HepG2 (cell line): ENCODE results near the gene ERP27. TPM values are rescaled to one million over a fixed set of nuclear protein-coding genes. Genes with fewer than 3 reads are reported as not detected.

Experiments used
- ATAC-seq: fragments of 200-7000 bp; cut with Tn5 transposase; 3 replicates; pipeline ENCODE4 v1.9.1; 2020; ENCODE audit warnings: mild to moderate bottlenecking, moderate library complexity
- BruUV-seq: library from RNA; stranded (reverse); fragments of 400-500 nt; replicated peaks from 2 replicates; lab custom pipeline; 2021; lab: Mats Ljungman, UMichigan
- CTCF ChIA-PET: fragments of 300-600 bp; formaldehyde crosslinking; extraction: SDS; loops from one replicate; lab custom pipeline; 2021; ENCODE audit warnings: low total read pairs, inconsistent platforms, low intra/inter-chr PET ratio; lab: Yijun Ruan, JAX
- POLR2A ChIA-PET: fragments of 350-600 bp; sonication (Branson Sonifier 250); formaldehyde crosslinking; loops from one replicate; lab custom pipeline; 2020; ENCODE audit warnings: antibody characterized with exemption, inconsistent platforms; lab: Yijun Ruan, JAX
- DNase-seq: peaks from one replicate; pipeline ENCODE4 v3.0.0-alpha.2; 2015; ENCODE audit warnings: low spot score
- FAIRE-seq: peaks from 3 replicates; lab custom pipeline; 2011; peaks lifted over from hg19 to GRCh38; lab: Jason Lieb, UNC
- H2AFZ ChIP-seq: one replicate; pipeline ENCODE4 v1.6.1; 2011; ENCODE audit warnings: low read length, inconsistent platforms
- H3K27ac ChIP-seq: fragments of 300-600 bp; 3 replicates; pipeline ENCODE4 v1.8.0; 2011; ENCODE audit warnings: mixed run types, mild to moderate bottlenecking, mixed read lengths, low read length, inconsistent platforms; ENCODE audit not compliant: insufficient read depth; ENCODE audit errors: extremely low read length
- H3K27me3 ChIP-seq, 2 experiments: fragments of 200-600 bp in 1 of 2; 2 replicates in 1 of 2; 3 replicates in 1 of 2; pipeline versions ENCODE4 v1.6.0 to v1.8.0; 2011; ENCODE audit warnings: low read length in 2 of 2, mild to moderate bottlenecking in 2 of 2, moderate library complexity in 2 of 2, inconsistent platforms in 1 of 2; ENCODE audit not compliant: insufficient read depth in 2 of 2, control insufficient read depth in 1 of 2
- H3K36me3 ChIP-seq, 2 experiments: fragments of 200-600 bp in 1 of 2; replicated peaks in 1 of 2; 2 replicates in 1 of 2; 3 replicates in 1 of 2; pipeline versions ENCODE4 v1.5.1 to v1.8.0; 2011; ENCODE audit warnings: low read length in 2 of 2, inconsistent platforms in 1 of 2; ENCODE audit not compliant: insufficient read depth in 2 of 2, control insufficient read depth in 1 of 2
- H3K4me1 ChIP-seq: 2 replicates; pipeline ENCODE4 v1.5.1; 2012; ENCODE audit warnings: low read length, inconsistent platforms; ENCODE audit not compliant: insufficient read depth
- H3K4me2 ChIP-seq: 2 replicates; pipeline ENCODE4 v1.6.0; 2011; ENCODE audit warnings: low read depth, low read length, inconsistent platforms
- H3K4me3 ChIP-seq, 3 experiments: fragments of 200-600 bp in 1 of 3; sonication (generic), shearing (Covaris generic) in 1 of 3; replicated peaks in 1 of 3; 2 replicates each; pipeline ENCODE4 v1.5.1; 2011 to 2016; ENCODE audit warnings: low read length in 3 of 3, inconsistent platforms in 2 of 3, low read depth in 2 of 3, mild to moderate bottlenecking in 2 of 3, control low read depth in 1 of 3, mixed read lengths in 1 of 3; ENCODE audit not compliant: insufficient read depth in 1 of 3
- H3K79me2 ChIP-seq: one replicate; pipeline ENCODE4 v1.6.1; 2011; ENCODE audit warnings: low read length, inconsistent platforms; ENCODE audit not compliant: insufficient read depth
- H3K9ac ChIP-seq: 2 replicates; pipeline ENCODE4 v1.6.0; 2011; ENCODE audit warnings: mild to moderate bottlenecking, low read depth, low read length, inconsistent platforms; ENCODE audit not compliant: insufficient read depth
- H3K9me3 ChIP-seq: 2 replicates; pipeline ENCODE4 v1.5.1; 2012; ENCODE audit warnings: mild to moderate bottlenecking, low read length
- H4K20me1 ChIP-seq: 2 replicates; pipeline ENCODE4 v1.6.0; 2011; ENCODE audit warnings: inconsistent platforms, mild to moderate bottlenecking, low read length, moderate library complexity; ENCODE audit not compliant: insufficient read depth
- ASH2L ChIP-seq: fragments of 300-600, 200-600 bp; sonication (generic); IDR thresholded peaks from 2 replicates; pipeline ENCODE4 v1.7.0; 2017; ENCODE audit warnings: low read depth, mild to moderate bottlenecking, moderate library complexity, mixed read lengths, low read length; ENCODE audit not compliant: insufficient read length
- ATF4 ChIP-seq, 2 experiments: fragments of 450-650 bp in 1 of 2; sonication (generic) in 1 of 2; formaldehyde crosslinking; IDR thresholded peaks; 2 replicates each; pipeline versions ENCODE4 v1.5.0 to v1.8.0; 2020 to 2022; ENCODE audit warnings: mild to moderate bottlenecking in 1 of 2, missing genetic modification reagents in 1 of 2
- CHD2 ChIP-seq: IDR thresholded peaks from 2 replicates; pipeline ENCODE4 v1.6.1; 2011; ENCODE audit warnings: low read depth, low read length, improper control_type of control experiment
- POLR2G ChIP-seq: fragments of 200-400 bp; formaldehyde crosslinking; IDR thresholded peaks from 2 replicates; pipeline ENCODE4 v1.6.1; 2018; ENCODE audit warnings: mild to moderate bottlenecking, low read depth, low read length, moderate library complexity
- RARG ChIP-seq: sonication (generic); formaldehyde crosslinking; IDR thresholded peaks from 2 replicates; pipeline ENCODE4 v1.4.0; 2020; ENCODE audit warnings: low read depth, mild to moderate bottlenecking, missing genetic modification reagents
- STAT5B ChIP-seq: sonication (generic); formaldehyde crosslinking; IDR thresholded peaks from 2 replicates; pipeline ENCODE4 v1.4.0; 2020; ENCODE audit warnings: missing genetic modification reagents
- SYNCRIP ChIP-seq: fragments of 200-400 bp; formaldehyde crosslinking; IDR thresholded peaks from 2 replicates; pipeline ENCODE4 v1.6.1; 2018; ENCODE audit warnings: mild to moderate bottlenecking, low read depth, low read length; ENCODE audit not compliant: insufficient read depth
- TARDBP ChIP-seq: sonication (generic); formaldehyde crosslinking; IDR thresholded peaks from 2 replicates; pipeline ENCODE4 v1.8.0; 2022; ENCODE audit warnings: mild to moderate bottlenecking, missing genetic modification reagents
- ZC3H13 ChIP-seq: sonication (generic); formaldehyde crosslinking; IDR thresholded peaks from 2 replicates; pipeline ENCODE4 v1.8.1; 2023; ENCODE audit warnings: mild to moderate bottlenecking, missing genetic modification reagents, moderate library complexity
- ZNF577 ChIP-seq: sonication (generic); formaldehyde crosslinking; IDR thresholded peaks from 2 replicates; pipeline ENCODE4 v1.4.0; 2020; ENCODE audit warnings: mild to moderate bottlenecking, low read depth, missing genetic modification reagents, borderline replicate concordance
- WGBS: methylation state at CpG from one replicate; pipeline ENCODE4 v1.1.6; 2017; ENCODE audit warnings: low lambda C conversion rate; 5-methylcytosine and 5-hydroxymethylcytosine counted together
- in situ Hi-C: cut with HindIII; loops from 2 replicates; pipeline ENCODE4 v1.10.0; 2017; ENCODE audit warnings: low pct_unique_long_range_greater_than_20kb; ENCODE audit not compliant: extremely low pct_ligation_motif_present
- intact Hi-C: fragments of 100-400 bp; cut with micrococcal nuclease; formaldehyde crosslinking; loops from one replicate; pipeline ENCODE4 v1.10.0; 2022; ENCODE audit not compliant: unreplicated experiment
- polyA plus RNA-seq, 8 experiments: library from polyadenylated mRNA; depleted of rRNA in 3 of 8; stranded (reverse) in 7 of 8; unstranded in 1 of 8; fragments of >200 nt; fragmentation: Illumina TruSeq in 4 of 8; extraction: Trizol in 4 of 8; gene quantifications; 2 replicates each; pipeline versions ENCODE4 v1.2.1 to v1.2.3, GENCODE V29; 2011 to 2016; ENCODE audit warnings: low read depth in 4 of 8, missing spikeins in 1 of 8, mixed read lengths in 1 of 8; ENCODE audit not compliant: insufficient read depth in 1 of 8
- total RNA-seq, 5 experiments: library from RNA; depleted of rRNA; stranded (reverse); fragments of >200 nt; fragmentation: Illumina TruSeq; extraction: Trizol; gene quantifications; 2 replicates each; pipeline ENCODE4 v1.2.3, GENCODE V29; 2016; ENCODE audit warnings: low read depth in 1 of 5
- TF ChIP-seq, protein P1 (sequence below): sonication (generic); formaldehyde crosslinking; IDR thresholded peaks from 2 replicates; pipeline ENCODE4 v1.4.0; 2020; ENCODE audit warnings: mild to moderate bottlenecking, missing genetic modification reagents

The ERP27 gene
- total and polyA plus RNA-seq, 2 of the 13 experiments (the other 11 are each of a cell fraction or from before 2014, with no cell fraction given) = 1.8 to 6.6 TPM

GRCh38 chr12:14942196-14942931 lies 4.0 kb upstream of the ERP27 start:
- in situ Hi-C loops = no loop called here
- BruUV-seq = no TSS peak
- TF ChIP-seq ZNF577 (no peak), CHD2 (no peak), SYNCRIP (no peak), ASH2L (no peak), ZC3H13 (CRISPR knock-in tag) (no peak)
- Histone ChIP-seq H3K27ac (no peak overlapping the region), H3K4me1 (peaks cover 4% of the 10 kb centered on the region), H3K27me3 (no peaks in the 10 kb centered on the region), H3K9ac (no peak overlapping the region), H3K4me2 (no peak overlapping the region), H3K79me2 (no peaks in the 10 kb centered on the region), H2AFZ (no peak overlapping the region), H3K36me3 (no peaks in the 10 kb centered on the region), H3K4me3 (no peak overlapping the region), H3K9me3 (no peaks in the 10 kb centered on the region), H4K20me1 (no peaks in the 10 kb centered on the region)
- WGBS = 38% methylated on average over 10 of the region's 12 CpGs
- ChIA-PET CTCF (no interaction called here), POLR2A (no interaction called here)
- intact Hi-C loops = loop anchor here (5.0 kb wide), 1 partner anchor 520 kb away; no protein-coding TSS in a partner anchor
- FAIRE-seq (no peak), DNase-seq (no peak), ATAC-seq (no peak)

DNA sequence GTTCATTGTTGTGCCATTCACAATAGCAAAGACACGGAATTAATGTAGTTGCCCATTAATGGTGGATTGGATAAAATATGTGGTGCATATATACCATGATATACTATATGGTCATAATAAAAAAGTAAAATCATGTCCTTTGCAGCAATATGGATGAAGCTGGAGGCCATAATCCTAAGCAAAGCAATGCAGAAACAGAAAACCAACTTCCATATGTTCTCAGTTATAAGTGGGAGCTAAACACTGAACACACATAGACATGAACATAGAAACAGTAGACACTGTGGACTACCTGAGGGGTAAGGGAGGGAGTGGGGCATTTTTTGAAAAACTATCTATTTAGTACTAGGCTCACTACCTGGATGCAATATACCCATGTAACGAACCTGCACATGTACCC lies 3.0 kb upstream of the ERP27 start:
- no peak for DNase-seq
- no peak overlapping the region for H3K27ac ChIP-seq
- no peaks in the 10 kb centered on the region for H3K9me3 ChIP-seq
- no peaks in the 10 kb centered on the region for H4K20me1 ChIP-seq
- ChIA-PET POLR2A (no interaction called here), CTCF (no interaction called here)
- no peak overlapping the region for H3K4me3 ChIP-seq
- WGBS = 56% methylated on average over 2 of the region's 2 CpGs
- no peak for FAIRE-seq
- H2AFZ ChIP-seq = no peak overlapping the region
- H3K4me1 ChIP-seq = no peaks in the 10 kb centered on the region
- in situ Hi-C loops = no loop called here
- no peaks in the 10 kb centered on the region for H3K79me2 ChIP-seq
- no TSS peak for BruUV-seq
- no peak for ATAC-seq
- no peak overlapping the region for H3K9ac ChIP-seq
- no peaks in the 10 kb centered on the region for H3K36me3 ChIP-seq
- H3K27me3 ChIP-seq = no peaks in the 10 kb centered on the region
- TF ChIP-seq POLR2G (no peak), RARG (CRISPR knock-in tag) (no peak), TARDBP (CRISPR knock-in tag) (no peak), STAT5B (no peak), ATF4 (CRISPR knock-in tag; IDR thresholded peaks at IDR 0.05) (no peak)
- TF ChIP-seq, protein P1, sequence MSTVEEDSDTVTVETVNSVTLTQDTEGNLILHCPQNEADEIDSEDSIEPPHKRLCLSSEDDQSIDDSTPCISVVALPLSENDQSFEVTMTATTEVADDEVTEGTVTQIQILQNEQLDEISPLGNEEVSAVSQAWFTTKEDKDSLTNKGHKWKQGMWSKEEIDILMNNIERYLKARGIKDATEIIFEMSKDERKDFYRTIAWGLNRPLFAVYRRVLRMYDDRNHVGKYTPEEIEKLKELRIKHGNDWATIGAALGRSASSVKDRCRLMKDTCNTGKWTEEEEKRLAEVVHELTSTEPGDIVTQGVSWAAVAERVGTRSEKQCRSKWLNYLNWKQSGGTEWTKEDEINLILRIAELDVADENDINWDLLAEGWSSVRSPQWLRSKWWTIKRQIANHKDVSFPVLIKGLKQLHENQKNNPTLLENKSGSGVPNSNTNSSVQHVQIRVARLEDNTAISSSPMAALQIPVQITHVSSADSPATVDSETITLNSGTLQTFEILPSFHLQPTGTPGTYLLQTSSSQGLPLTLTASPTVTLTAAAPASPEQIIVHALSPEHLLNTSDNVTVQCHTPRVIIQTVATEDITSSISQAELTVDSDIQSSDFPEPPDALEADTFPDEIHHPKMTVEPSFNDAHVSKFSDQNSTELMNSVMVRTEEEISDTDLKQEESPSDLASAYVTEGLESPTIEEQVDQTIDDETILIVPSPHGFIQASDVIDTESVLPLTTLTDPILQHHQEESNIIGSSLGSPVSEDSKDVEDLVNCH = no peak
- intact Hi-C loops = loop anchor here (5.0 kb wide), 1 partner anchor 521 kb away; no protein-coding TSS in a partner anchor
- no peak overlapping the region for H3K4me2 ChIP-seq
